WTC11 (cell line): Measurements from ENCODE around the gene RASGEF1C. TPM values are rescaled to one million over a fixed set of nuclear protein-coding genes. Genes with fewer than 3 reads are reported as not detected.

Experiments used
- ATAC-seq: fragments of 200-7000 bp; cut with Tn5 transposase; 2 replicates; pipeline ENCODE4 v1.10.0; 2021; ENCODE audit warnings: mild to moderate bottlenecking, moderate library complexity
- CTCF ChIA-PET: fragments of 300-600 bp; sonication (Branson Sonifier 250); formaldehyde crosslinking; loops from one replicate; lab custom pipeline; 2021; ENCODE audit warnings: antibody characterized with exemption; lab: Charles Lee
- POLR2A ChIA-PET: fragments of 350-600 bp; sonication (Branson Sonifier 250); formaldehyde crosslinking; loops from one replicate; lab custom pipeline; 2021; ENCODE audit warnings: antibody characterized with exemption; lab: Charles Lee
- DNase-seq: peaks from one replicate; pipeline ENCODE4 v3.0.0; 2021; ENCODE audit warnings: low spot score
- H3K27ac Mint-ChIP-seq: 2 replicates; pipeline ENCODE4 v1.8.0; 2021; ENCODE audit warnings: mixed read lengths
- H3K27me3 Mint-ChIP-seq: 2 replicates; pipeline ENCODE4 v1.8.0; 2021; ENCODE audit warnings: low read depth, mild to moderate bottlenecking, moderate library complexity, mixed read lengths
- H3K36me3 Mint-ChIP-seq: 2 replicates; pipeline ENCODE4 v1.8.0; 2021; ENCODE audit warnings: mixed read lengths
- H3K4me1 Mint-ChIP-seq: 2 replicates; pipeline ENCODE4 v1.8.0; 2022; ENCODE audit warnings: mixed read lengths
- H3K4me3 Mint-ChIP-seq: 2 replicates; pipeline ENCODE4 v1.8.0; 2021; ENCODE audit warnings: mild to moderate bottlenecking, moderate library complexity, mixed read lengths
- H3K9me3 Mint-ChIP-seq: 2 replicates; pipeline ENCODE4 v1.8.0; 2021; ENCODE audit warnings: mixed read lengths
- AR ChIP-seq: fragments of 250-450 bp; sonication (Bioruptor Pico); IDR thresholded peaks from 2 replicates; pipeline ENCODE4 v1.9.0; 2021; ENCODE audit warnings: mild to moderate bottlenecking
- E2F1 ChIP-seq: sonication (generic); formaldehyde crosslinking; IDR thresholded peaks from 2 replicates; pipeline ENCODE4 v1.8.0; 2022; ENCODE audit warnings: mild to moderate bottlenecking, missing genetic modification reagents
- ELF4 ChIP-seq: sonication (generic); formaldehyde crosslinking; IDR thresholded peaks from 2 replicates; pipeline ENCODE4 v1.8.1; 2022; ENCODE audit warnings: low read depth, mild to moderate bottlenecking, moderate library complexity, missing genetic modification reagents
- GTF2I ChIP-seq: fragments of 250-450 bp; sonication (Bioruptor Pico); conservative IDR thresholded peaks from 2 replicates; pipeline ENCODE4 v1.4.0; 2021; ENCODE audit warnings: mild to moderate bottlenecking
- HMGA2 ChIP-seq: fragments of 250-450 bp; sonication (Bioruptor Pico); IDR thresholded peaks from 2 replicates; pipeline ENCODE4 v1.4.0; 2021; ENCODE audit warnings: mild to moderate bottlenecking, moderate library complexity
- IRF1 ChIP-seq: sonication (generic); formaldehyde crosslinking; IDR thresholded peaks from 2 replicates; pipeline ENCODE4 v1.8.0; 2023; ENCODE audit warnings: missing genetic modification reagents
- IRF2 ChIP-seq: sonication (generic); formaldehyde crosslinking; IDR thresholded peaks from 2 replicates; pipeline ENCODE4 v1.8.0; 2022; ENCODE audit warnings: low read depth, missing genetic modification reagents, borderline replicate concordance
- JAZF1 ChIP-seq: fragments of 250-450 bp; sonication (Bioruptor Pico); IDR thresholded peaks from 2 replicates; pipeline ENCODE4 v1.9.0; 2021; ENCODE audit warnings: moderate library complexity, mild to moderate bottlenecking, inconsistent platforms
- OVOL2 ChIP-seq: fragments of 250-450 bp; sonication (Bioruptor Pico); IDR thresholded peaks from 2 replicates; pipeline ENCODE4 v1.9.0; 2021; ENCODE audit warnings: mild to moderate bottlenecking, borderline replicate concordance
- RELA ChIP-seq: sonication (generic); formaldehyde crosslinking; IDR thresholded peaks from 2 replicates; pipeline ENCODE4 v1.8.1; 2022; ENCODE audit warnings: missing genetic modification reagents, mild to moderate bottlenecking, borderline replicate concordance
- TCF7 ChIP-seq: sonication (generic); formaldehyde crosslinking; IDR thresholded peaks from 2 replicates; pipeline ENCODE4 v1.8.0; 2022; ENCODE audit warnings: mild to moderate bottlenecking, low read depth, missing genetic modification reagents, moderate library complexity
- TEAD1 ChIP-seq: sonication (generic); formaldehyde crosslinking; IDR thresholded peaks from 2 replicates; pipeline ENCODE4 v1.8.0; 2022; ENCODE audit warnings: mild to moderate bottlenecking, missing genetic modification reagents
- USF1 ChIP-seq: sonication (generic); formaldehyde crosslinking; IDR thresholded peaks from 2 replicates; pipeline ENCODE4 v1.8.0; 2022; ENCODE audit warnings: mild to moderate bottlenecking, missing genetic modification reagents
- USF2 ChIP-seq: sonication (generic); formaldehyde crosslinking; IDR thresholded peaks from 2 replicates; pipeline ENCODE4 v1.8.1; 2023; ENCODE audit warnings: mild to moderate bottlenecking, missing genetic modification reagents, moderate library complexity
- ZBTB21 ChIP-seq: sonication (generic); formaldehyde crosslinking; IDR thresholded peaks from 2 replicates; pipeline ENCODE4 v1.8.1; 2023; ENCODE audit warnings: mild to moderate bottlenecking, missing genetic modification reagents, borderline replicate concordance
- ZBTB43 ChIP-seq: sonication (generic); formaldehyde crosslinking; IDR thresholded peaks from 2 replicates; pipeline ENCODE4 v1.8.1; 2023; ENCODE audit warnings: mild to moderate bottlenecking, missing genetic modification reagents
- ZMAT4 ChIP-seq: fragments of 250-450 bp; sonication (Bioruptor Pico); IDR thresholded peaks from 2 replicates; pipeline ENCODE4 v1.9.0; 2021; ENCODE audit warnings: mild to moderate bottlenecking
- ZNF263 ChIP-seq: sonication (generic); formaldehyde crosslinking; IDR thresholded peaks from 2 replicates; pipeline ENCODE4 v1.8.1; 2022; ENCODE audit warnings: low read depth, mild to moderate bottlenecking, moderate library complexity, missing genetic modification reagents
- ZNF317 ChIP-seq: sonication (generic); formaldehyde crosslinking; IDR thresholded peaks from 2 replicates; pipeline ENCODE4 v1.8.1; 2023; ENCODE audit warnings: low read depth, mild to moderate bottlenecking, moderate library complexity, missing genetic modification reagents, borderline replicate concordance
- ZNF671 ChIP-seq: fragments of 250-450 bp; sonication (Bioruptor Pico); IDR thresholded peaks from 2 replicates; pipeline ENCODE4 v1.8.0; 2021; ENCODE audit warnings: mild to moderate bottlenecking
- total RNA-seq: library from RNA; stranded (reverse); gene quantifications from 3 replicates; pipeline ENCODE4 v1.2.3, GENCODE V29; 2021

RASGEF1C gene
- total RNA-seq, 1 experiment from 2014 or later, result 0.96 TPM

GRCh38 chr5:180156141-180156540 is 52.9 kb downstream of the RASGEF1C start (continued):
- TF ChIP-seq OVOL2, result no peak
- TF ChIP-seq IRF1 (CRISPR knock-in tag), result no peak
- no peak for TF ChIP-seq IRF2 (CRISPR knock-in tag)
- TF ChIP-seq ZBTB21 (CRISPR knock-in tag), result no peak
- no peak for TF ChIP-seq ZNF671
- no peak for TF ChIP-seq ZBTB43 (CRISPR knock-in tag)
- TF ChIP-seq ZMAT4 (CRISPR knock-in tag), result no peak
- no peak for TF ChIP-seq RELA
- TF ChIP-seq ZNF263 (CRISPR knock-in tag), result no peak
- TF ChIP-seq USF1 (CRISPR knock-in tag), result no peak
- TF ChIP-seq ZNF317, result no peak

GRCh38 chr5:180155365-180155926 is 53.6 kb downstream of the RASGEF1C start:
- DNase-seq, result no peak
- POLR2A ChIA-PET, result no interaction called here
- CTCF ChIA-PET, result interaction anchor here (1.0 to 1.3 kb wide), 2 partner anchors 46 to 53 kb away, joined by 4 to 5 read pairs; no protein-coding TSS in a partner anchor
- Mint-ChIP-seq H3K27me3 (no peaks in the 10 kb centered on the region), H3K4me3 (no peak overlapping the region), H3K9me3 (peaks cover 5% of the 10 kb centered on the region), H3K36me3 (no peaks in the 10 kb centered on the region), H3K4me1 (no peaks in the 10 kb centered on the region), H3K27ac (no peak overlapping the region)
- TF ChIP-seq AR, result no peak
- TF ChIP-seq JAZF1 (CRISPR knock-in tag), result no peak
- no peak for TF ChIP-seq TCF7 (CRISPR knock-in tag)
- no peak for TF ChIP-seq HMGA2
- no peak for TF ChIP-seq GTF2I (CRISPR knock-in tag)
- ATAC-seq, result no peak

GRCh38 chr5:180154821-180155364 is 54.1 kb downstream of the RASGEF1C start:
- ATAC-seq, result no peak
- POLR2A ChIA-PET, result no interaction called here
- H3K4me3 Mint-ChIP-seq, result no peak overlapping the region
- TF ChIP-seq ELF4 (CRISPR knock-in tag) (no peak), USF2 (CRISPR knock-in tag) (no peak), E2F1 (CRISPR knock-in tag) (no peak), TEAD1 (no peak)
- TF ChIP-seq, all 79 proteins: peak for 0
- H3K27ac Mint-ChIP-seq, result no peak overlapping the region
- no peak for DNase-seq
- H3K36me3 Mint-ChIP-seq, result no peaks in the 10 kb centered on the region
- CTCF ChIA-PET, result interaction anchor here (1.3 kb wide), 1 partner anchor 53 kb away, joined by 4 read pairs; no protein-coding TSS in a partner anchor
- no peaks in the 10 kb centered on the region for H3K27me3 Mint-ChIP-seq
- peaks cover 11% of the 10 kb centered on the region for H3K9me3 Mint-ChIP-seq
- no peaks in the 10 kb centered on the region for H3K4me1 Mint-ChIP-seq
